Measurements from ENCODE around the gene VPREB3.

VPREB3 gene

GRCh38 chr22:23783265-23784150 lies 29.3 kb upstream of the VPREB3 start:
- no peak overlapping the region for H3K4me3 ChIP-seq (IDR thresholded peaks at IDR 0.05; ENCODE audit: insufficient read depth, low read depth, low read length)
- H2AFZ ChIP-seq (ENCODE audit: low read depth), result no peak overlapping the region
- peaks cover 31% of the 10 kb centered on the region for H3K4me1 ChIP-seq (ENCODE audit: low read depth, poor library complexity, severe bottlenecking)
- H3K79me2 ChIP-seq (ENCODE audit: insufficient read depth, low read depth), result peaks cover 13% of the 10 kb centered on the region
- no peaks in the 10 kb centered on the region for H3K36me3 ChIP-seq (ENCODE audit: insufficient read depth)
- no peak overlapping the region for H3K4me2 ChIP-seq
- H3K27me3 ChIP-seq (ENCODE audit: insufficient read depth, low read depth), result no peaks in the 10 kb centered on the region
- H3K9ac ChIP-seq, result no peak overlapping the region
- H3K27ac ChIP-seq, result no peak overlapping the region
- TF ChIP-seq CTCF (conservative IDR thresholded peaks at IDR 0.05; ENCODE audit: low read depth, low read length), result no peak
- peaks cover 8% of the 10 kb centered on the region; the same call in 1 of the 2 replicates for H4K20me1 ChIP-seq (ENCODE audit: insufficient read depth)

- Histone ChIP-seq H3K9ac (no peak overlapping the region), H3K27me3 (ENCODE audit: insufficient read depth, low read depth) (no peaks in the 10 kb centered on the region), H3K4me3 (IDR thresholded peaks at IDR 0.05; ENCODE audit: insufficient read depth, low read depth, low read length) (no peak overlapping the region), H3K79me2 (ENCODE audit: insufficient read depth, low read depth) (peaks cover 5% of the 10 kb centered on the region), H4K20me1 (ENCODE audit: insufficient read depth) (no peaks in the 10 kb centered on the region), H3K36me3 (ENCODE audit: insufficient read depth) (no peaks in the 10 kb centered on the region), H3K4me2 (no peak overlapping the region), H2AFZ (ENCODE audit: low read depth) (no peak overlapping the region), H3K4me1 (ENCODE audit: low read depth, poor library complexity, severe bottlenecking) (peaks cover 23% of the 10 kb centered on the region), H3K27ac (no peak overlapping the region)
- TF ChIP-seq CTCF (conservative IDR thresholded peaks at IDR 0.05; ENCODE audit: low read depth, low read length), result no peak
These were observed 28.5 kb upstream of the VPREB3 start for GRCh38 chr22:23782703-23783102.

- Histone ChIP-seq H3K36me3 (ENCODE audit: insufficient read depth) (no peaks in the 10 kb centered on the region), H2AFZ (ENCODE audit: low read depth) (no peak overlapping the region), H3K4me2 (no peak overlapping the region), H3K79me2 (ENCODE audit: insufficient read depth, low read depth) (peaks cover under 1% of the 10 kb centered on the region; the same call in 1 of the 2 replicates), H3K4me1 (ENCODE audit: low read depth, poor library complexity, severe bottlenecking) (peaks cover 22% of the 10 kb centered on the region), H3K27me3 (ENCODE audit: insufficient read depth, low read depth) (no peaks in the 10 kb centered on the region), H3K27ac (no peak overlapping the region), H3K9ac (no peak overlapping the region), H3K4me3 (IDR thresholded peaks at IDR 0.05; ENCODE audit: insufficient read depth, low read depth, low read length) (no peak overlapping the region), H4K20me1 (ENCODE audit: insufficient read depth) (no peaks in the 10 kb centered on the region)
- no peak for TF ChIP-seq CTCF (conservative IDR thresholded peaks at IDR 0.05; ENCODE audit: low read depth, low read length)
These were observed 28.0 kb upstream of the VPREB3 start for GRCh38 chr22:23782252-23782651.

GRCh38 chr22:23781511-23782183 lies 27.4 kb upstream of the VPREB3 start:
- H3K4me2 ChIP-seq, result no peak overlapping the region

More at GRCh38 chr22:23781511-23782183, 27.4 kb upstream of the VPREB3 start:
- H3K36me3 ChIP-seq (ENCODE audit: insufficient read depth), result no peaks in the 10 kb centered on the region
- no peaks in the 10 kb centered on the region for H3K27me3 ChIP-seq (ENCODE audit: insufficient read depth, low read depth)
- TF ChIP-seq CTCF (conservative IDR thresholded peaks at IDR 0.05; ENCODE audit: low read depth, low read length), result no peak
- no peak overlapping the region for H2AFZ ChIP-seq (ENCODE audit: low read depth)
- no peak overlapping the region for H3K4me3 ChIP-seq (IDR thresholded peaks at IDR 0.05; ENCODE audit: insufficient read depth, low read depth, low read length)
- no peaks in the 10 kb centered on the region for H4K20me1 ChIP-seq (ENCODE audit: insufficient read depth)
- H3K27ac ChIP-seq, result no peak overlapping the region
- H3K79me2 ChIP-seq (ENCODE audit: insufficient read depth, low read depth), result no peaks in the 10 kb centered on the region
- H3K9ac ChIP-seq, result no peak overlapping the region
- peaks cover 22% of the 10 kb centered on the region for H3K4me1 ChIP-seq (ENCODE audit: low read depth, poor library complexity, severe bottlenecking)

Measured in KMS-11 (cell line).